NCI-H1048 (cell line): ENCODE results near the gene TNXB.
"Not testable (repeated sequence)": the region's sequence is repeated elsewhere in the genome, so short reads cannot be mapped to it uniquely, and the experiment has no call there.

Source experiments
- DNase-seq: peaks from one replicate; lab custom pipeline; 2025; lab: John Stamatoyannopoulos, UW

The TNXB gene

GRCh38 chr6:32109114-32109764, at the start of gene TNXB:
TNXB (minus strand) TSS chr6:32109338; CDS start chr6:32098198, 11,140 bp downstream.
- no peak for DNase-seq

- no peak for DNase-seq
Measured at GRCh38 chr6:32158052-32158451, 48.9 kb upstream of the TNXB start.

- DNase-seq, result no peak
Measured at GRCh38 chr6:32156891-32157290, 47.8 kb upstream of the TNXB start.

- peak; percentile 15 for DNase-seq
Measured at GRCh38 chr6:32154514-32155161, 45.5 kb upstream of the TNXB start.

GRCh38 chr6:32153564-32154513, 44.7 kb upstream of the TNXB start, which contains the start of gene PPT2:
PPT2 (plus strand) TSS chr6:32154141; CDS start chr6:32154595, 454 bp downstream.
- peak; percentile 77 for DNase-seq

- no peak for DNase-seq
Measured at GRCh38 chr6:32152769-32153563, 43.8 kb upstream of the TNXB start.

GRCh38 chr6:32151863-32152768, 43.0 kb upstream of the TNXB start, which contains the start of gene PRRT1:
PRRT1 (minus strand) TSS chr6:32151939; CDS start chr6:32151827, 112 bp downstream.
- no peak for DNase-seq

GRCh38 chr6:32151181-32151862, 42.2 kb upstream of the TNXB start:
- DNase-seq, result no peak

- DNase-seq, result no peak
Measured at GRCh38 chr6:32149932-32150870, 41.1 kb upstream of the TNXB start.

GRCh38 chr6:32149092-32149755, 40.1 kb upstream of the TNXB start:
- DNase-seq, result no peak

- DNase-seq, result no peak
Measured at GRCh38 chr6:32148289-32149091, 39.4 kb upstream of the TNXB start.

GRCh38 chr6:32147401-32148132, 38.4 kb upstream of the TNXB start:
- no peak for DNase-seq

GRCh38 chr6:32146687-32147086, 37.5 kb upstream of the TNXB start:
- no peak for DNase-seq

- DNase-seq, result no peak
Measured at GRCh38 chr6:32146287-32146686, 37.1 kb upstream of the TNXB start.

- DNase-seq, result not testable (repeated sequence)
Measured at GRCh38 chr6:32144238-32144637, 35.1 kb upstream of the TNXB start.

GRCh38 chr6:32140420-32141046, 31.4 kb upstream of the TNXB start:
- no peak for DNase-seq
